ENCODE results near the gene SAFB2.

The SAFB2 gene

DNA sequence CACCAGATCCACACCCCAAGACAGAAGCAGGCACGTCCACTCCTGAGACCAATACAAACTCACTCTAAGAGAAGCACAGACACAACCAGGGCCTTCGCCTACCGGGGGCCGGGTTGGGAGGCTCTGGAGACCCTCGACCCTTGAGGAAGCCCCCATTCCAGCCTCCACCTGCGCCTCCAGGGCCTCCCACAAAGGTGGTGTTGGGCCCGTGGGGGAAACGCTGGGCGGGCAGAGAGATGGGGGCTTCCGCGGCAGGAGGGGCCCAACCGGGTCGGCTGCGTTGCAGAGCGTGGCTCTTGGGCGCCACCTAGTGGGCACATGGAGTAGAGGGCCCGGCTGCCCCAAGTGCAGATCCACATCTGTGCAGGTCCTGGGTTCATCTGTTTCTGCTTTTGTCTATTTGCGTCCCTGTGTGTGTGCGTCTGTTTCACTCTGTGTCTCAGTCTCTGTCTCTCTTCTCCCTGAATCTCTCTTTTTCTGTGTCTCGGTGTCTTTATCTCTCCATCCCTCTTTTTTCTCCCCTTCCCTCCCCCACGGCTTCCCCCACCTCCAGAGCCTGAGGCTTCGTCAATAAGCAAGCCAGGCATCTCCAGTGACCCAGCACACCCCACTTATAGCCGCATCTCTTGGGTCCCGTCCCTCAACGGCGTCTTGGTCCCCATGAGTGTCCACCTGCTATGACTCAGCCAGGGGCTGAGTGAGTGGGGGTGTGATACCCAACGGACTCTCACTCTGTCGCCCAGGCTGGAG lies 44.3 kb downstream of the SAFB2 start:
- Mint-ChIP-seq H3K4me1 (ENCODE audit: low read depth in 2 of 2) (peaks cover 8 to 9% of the 10 kb centered on the region in 2 donors), H3K36me3 (ENCODE audit: insufficient read depth) (peaks cover 14% of the 10 kb centered on the region), H3K27ac (peak overlapping the region in 1 of 2 donors; percentile 77), H3K9me3 (no peaks in the 10 kb centered on the region), H3K4me3 (peak overlapping the region; percentile 3 to 44), H3K27me3 (no peaks in the 10 kb centered on the region)
- ATAC-seq (replicated peaks) (peak; percentile 93), DNase-seq (peak; percentile 68 to 71 (median 68))

DNA sequence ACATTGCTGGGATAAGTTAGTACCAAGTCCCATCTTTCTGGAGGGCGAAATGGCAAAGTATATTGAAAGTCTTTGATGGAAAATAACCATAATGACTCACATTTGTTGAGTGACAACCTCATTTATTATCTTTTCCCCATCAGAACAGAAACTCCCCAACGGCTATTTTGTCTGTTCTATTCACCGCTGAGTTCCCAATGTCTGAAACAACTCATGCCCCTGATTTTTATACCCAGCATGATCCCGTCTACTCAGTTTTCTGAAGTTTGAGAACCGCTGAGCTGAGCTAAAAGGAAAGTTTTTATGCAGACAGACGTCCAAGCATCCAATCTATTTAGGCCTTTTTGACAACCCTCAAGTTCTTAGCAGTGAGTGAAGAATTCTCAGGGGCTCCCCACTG lies 47.0 kb downstream of the SAFB2 start:
- Mint-ChIP-seq H3K27ac (no peak overlapping the region), H3K4me3 (no peak overlapping the region), H3K27me3 (no peaks in the 10 kb centered on the region), H3K9me3 (no peaks in the 10 kb centered on the region), H3K4me1 (ENCODE audit: low read depth in 2 of 2) (peaks cover 8 to 9% of the 10 kb centered on the region in 2 donors), H3K36me3 (ENCODE audit: insufficient read depth) (peaks cover 6% of the 10 kb centered on the region)
- ATAC-seq (replicated peaks): no peak
- DNase-seq: no peak

DNA sequence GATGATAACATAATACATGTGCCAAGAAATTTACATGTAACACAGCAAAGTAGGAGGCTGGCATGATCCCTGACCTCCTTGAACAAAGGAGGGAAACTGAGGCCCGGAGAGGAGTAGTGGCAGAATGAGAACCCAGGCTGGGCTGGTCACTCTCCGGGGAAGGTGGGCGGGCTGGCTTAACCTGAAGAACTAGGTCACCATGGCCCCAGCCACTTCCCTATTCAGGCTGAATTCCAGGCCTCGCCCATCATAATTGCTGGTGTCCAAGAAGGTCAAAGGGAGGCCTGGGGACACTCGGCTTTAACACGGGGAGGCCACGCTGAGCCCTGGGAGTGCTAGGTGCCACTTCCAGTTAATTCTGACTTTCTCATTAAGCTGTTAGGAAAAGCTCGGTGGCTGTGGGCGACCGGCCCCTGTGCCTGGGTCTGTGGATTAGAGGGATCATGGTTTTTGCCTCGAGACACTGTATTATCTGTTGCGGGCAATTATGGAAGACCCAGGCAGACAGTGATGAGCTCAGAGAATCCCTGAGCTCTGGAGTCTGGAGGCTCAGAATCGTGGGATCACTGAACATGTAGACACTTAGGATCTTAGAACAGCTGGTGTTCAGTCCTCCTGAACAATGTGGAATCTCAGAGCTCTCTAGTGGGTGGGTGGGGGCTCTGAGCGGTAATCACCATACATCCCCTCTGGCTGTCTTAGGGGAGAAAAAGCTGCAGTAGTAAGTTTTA lies 49.9 kb downstream of the SAFB2 start:
- H3K4me1 Mint-ChIP-seq (ENCODE audit: low read depth in 2 of 2): peaks cover 0 to under 1% of the 10 kb centered on the region in 2 donors
- no peak for DNase-seq
- ATAC-seq (replicated peaks): no peak
- no peaks in the 10 kb centered on the region for H3K9me3 Mint-ChIP-seq
- H3K27ac Mint-ChIP-seq: no peak overlapping the region
- peaks cover 4% of the 10 kb centered on the region for H3K36me3 Mint-ChIP-seq (ENCODE audit: insufficient read depth)
- H3K27me3 Mint-ChIP-seq: peaks cover 0 to 6% of the 10 kb centered on the region in 2 donors
- no peak overlapping the region for H3K4me3 Mint-ChIP-seq

DNA sequence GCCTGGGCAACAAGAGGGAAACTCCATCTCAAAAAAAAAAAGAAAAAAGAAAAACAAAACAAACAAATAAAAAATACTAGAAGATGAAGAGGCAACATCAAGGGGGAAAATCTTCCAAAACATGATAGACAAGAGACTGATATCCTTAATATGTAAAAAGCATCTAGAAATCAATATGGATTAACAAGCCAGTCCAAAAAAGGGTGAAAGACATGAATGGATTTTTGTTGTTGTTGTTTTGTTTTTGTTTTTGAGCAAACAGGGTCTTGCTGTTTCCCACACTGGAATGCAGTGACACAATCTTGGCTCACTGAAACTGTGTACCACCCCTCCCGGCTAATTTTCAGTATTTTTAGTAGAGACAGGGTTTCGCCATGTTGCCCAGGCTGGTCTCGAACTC lies 50.8 kb downstream of the SAFB2 start:
- DNase-seq (no peak), ATAC-seq (replicated peaks) (no peak)
- Mint-ChIP-seq H3K4me1 (ENCODE audit: low read depth in 2 of 2) (no peaks in the 10 kb centered on the region), H3K36me3 (ENCODE audit: insufficient read depth) (peaks cover 3% of the 10 kb centered on the region), H3K4me3 (no peak overlapping the region), H3K9me3 (no peaks in the 10 kb centered on the region), H3K27ac (no peak overlapping the region), H3K27me3 (peaks cover 0 to 6% of the 10 kb centered on the region in 2 donors)

DNA sequence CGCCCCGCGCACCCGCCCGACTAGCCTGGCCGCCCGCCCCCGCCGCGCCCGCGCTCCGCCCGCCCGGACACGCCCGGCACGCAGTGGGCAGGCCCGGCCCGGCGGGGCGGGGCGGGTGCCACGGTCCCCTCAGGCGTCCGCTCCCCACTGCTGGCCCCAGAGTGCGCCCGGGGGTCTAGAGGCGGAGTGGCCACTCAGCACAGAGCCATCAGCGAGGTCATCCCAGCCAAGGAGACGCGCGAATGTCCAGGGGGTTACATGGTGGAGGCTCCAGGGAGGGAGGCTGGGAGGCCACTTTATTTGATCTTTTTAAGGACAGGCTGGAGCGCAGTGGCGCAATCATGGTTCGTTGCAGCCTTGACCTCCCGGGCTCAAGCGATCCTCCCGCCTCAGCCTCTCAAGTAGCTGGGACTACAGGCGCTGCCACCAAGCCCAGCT lies 54.6 kb downstream of the SAFB2 start:
- peaks cover 3% of the 10 kb centered on the region for H3K36me3 Mint-ChIP-seq (ENCODE audit: insufficient read depth)
- DNase-seq: no peak
- H3K9me3 Mint-ChIP-seq: no peaks in the 10 kb centered on the region
- H3K4me3 Mint-ChIP-seq: no peak overlapping the region
- ATAC-seq (replicated peaks): no peak
- no peak overlapping the region for H3K27ac Mint-ChIP-seq
- peaks cover 5 to 6% of the 10 kb centered on the region in 2 donors for H3K27me3 Mint-ChIP-seq
- H3K4me1 Mint-ChIP-seq (ENCODE audit: low read depth in 2 of 2): no peaks in the 10 kb centered on the region

DNA sequence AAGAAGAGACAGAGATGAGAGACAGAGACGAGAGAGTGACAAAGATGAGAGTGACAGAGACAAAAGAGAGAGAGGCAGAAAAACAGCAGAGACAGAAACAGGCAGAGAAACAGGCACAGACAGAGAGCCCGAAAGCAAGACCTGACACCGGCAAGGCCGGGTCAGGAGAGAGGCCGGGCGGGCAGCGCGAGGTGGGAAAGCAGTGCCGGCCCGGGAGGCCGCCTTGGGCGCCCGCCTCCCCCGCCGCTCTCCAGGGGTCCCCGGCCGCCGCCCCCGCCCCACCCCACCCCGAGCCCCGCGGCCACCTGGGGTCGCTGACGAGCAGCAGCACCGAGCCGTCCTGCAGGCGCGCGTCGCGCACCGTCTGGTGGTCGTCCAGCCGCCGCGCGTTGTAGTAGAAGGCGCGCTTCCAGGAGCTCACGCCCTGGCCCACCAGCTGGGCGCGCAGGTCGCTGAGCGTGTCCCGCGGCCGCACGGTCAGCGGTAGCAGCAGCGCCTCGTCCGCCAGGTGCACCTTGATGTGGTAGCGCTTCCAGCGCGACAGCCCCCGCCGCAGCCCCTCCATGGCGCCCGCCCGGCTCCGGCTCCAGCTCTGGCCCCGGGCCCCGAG lies 55.1 kb downstream of the SAFB2 start, which contains the start of gene TINCR:
Gene TINCR (minus strand): TSS at position 594 of the 610 bp plus-strand sequence.
- Mint-ChIP-seq H3K36me3 (ENCODE audit: insufficient read depth) (peaks cover 3% of the 10 kb centered on the region), H3K4me1 (ENCODE audit: low read depth in 2 of 2) (no peaks in the 10 kb centered on the region), H3K9me3 (no peaks in the 10 kb centered on the region), H3K4me3 (no peak within 1 kb of the TSS), H3K27ac (no peak within 1 kb of the TSS), H3K27me3 (peaks cover 6 to 10% of the 10 kb centered on the region in 2 donors)
- DNase-seq (no peak), ATAC-seq (replicated peaks) (no peak)

DNA sequence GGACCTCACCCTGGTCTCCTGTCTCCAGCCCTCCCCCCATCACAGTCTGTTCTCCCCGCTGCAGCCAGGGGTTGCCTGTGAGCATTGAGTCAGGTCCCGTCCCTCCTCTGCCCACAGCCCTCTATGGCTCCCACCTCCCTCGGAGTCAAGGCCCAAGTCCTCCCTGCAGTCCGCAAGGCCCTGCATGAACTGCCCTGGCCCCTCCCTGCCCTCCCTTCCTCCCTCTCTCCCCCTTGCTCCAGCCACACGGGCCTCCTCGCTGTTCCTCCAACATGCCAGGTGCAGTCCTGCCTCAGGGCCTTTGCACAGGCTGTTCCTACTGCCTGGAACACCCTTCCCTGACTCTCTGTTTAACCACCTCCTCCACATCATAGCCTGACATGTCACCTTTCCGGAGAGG lies 57.6 kb downstream of the SAFB2 start:
- no peak overlapping the region for H3K4me3 Mint-ChIP-seq
- peaks cover 6 to 33% of the 10 kb centered on the region in 2 donors for H3K27me3 Mint-ChIP-seq
- ATAC-seq (replicated peaks): no peak
- no peak overlapping the region for H3K27ac Mint-ChIP-seq
- no peaks in the 10 kb centered on the region for H3K4me1 Mint-ChIP-seq (ENCODE audit: low read depth in 2 of 2)
- DNase-seq: no peak
- H3K9me3 Mint-ChIP-seq: no peaks in the 10 kb centered on the region
- peaks cover 7% of the 10 kb centered on the region for H3K36me3 Mint-ChIP-seq (ENCODE audit: insufficient read depth)

DNA sequence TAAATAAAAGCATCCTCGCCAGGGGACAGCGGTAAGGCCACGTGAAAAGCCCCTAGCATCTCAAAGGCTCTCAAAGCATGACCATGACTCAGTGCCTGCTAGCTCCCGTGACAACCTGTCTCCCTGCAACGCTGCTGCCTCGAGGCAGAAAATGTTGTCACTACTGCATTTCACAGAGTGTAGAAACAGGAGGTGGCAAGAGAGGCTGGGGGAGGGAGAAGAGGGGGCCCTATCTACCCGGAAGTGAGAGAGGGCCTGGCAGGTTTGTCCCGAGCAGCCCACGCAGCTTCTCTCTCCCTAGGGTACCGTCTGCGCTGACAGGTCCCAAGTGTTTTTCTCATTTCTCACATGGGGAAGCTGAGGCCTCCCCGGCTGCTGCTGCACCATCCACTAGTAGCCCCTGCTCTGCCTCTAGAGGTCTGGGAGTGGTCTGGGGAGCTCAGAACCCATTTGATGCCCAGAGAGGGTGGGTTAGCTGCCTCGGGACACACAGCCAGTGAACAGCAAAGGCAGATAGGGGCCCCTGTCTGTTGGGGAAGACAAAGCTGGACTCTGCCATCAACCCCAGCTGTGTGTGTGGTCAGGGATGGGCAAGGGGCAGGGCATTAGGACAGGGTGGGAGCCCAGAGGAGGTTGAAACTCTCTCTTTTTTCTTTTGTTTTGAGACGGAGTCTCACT lies 58.5 kb downstream of the SAFB2 start:
- peaks cover 2 to 33% of the 10 kb centered on the region in 2 donors for H3K27me3 Mint-ChIP-seq
- peaks cover 7% of the 10 kb centered on the region for H3K36me3 Mint-ChIP-seq (ENCODE audit: insufficient read depth)
- no peaks in the 10 kb centered on the region for H3K4me1 Mint-ChIP-seq (ENCODE audit: low read depth in 2 of 2)
- H3K4me3 Mint-ChIP-seq: no peak overlapping the region
- H3K27ac Mint-ChIP-seq: no peak overlapping the region
- ATAC-seq (replicated peaks) (no peak), DNase-seq (no peak)
- H3K9me3 Mint-ChIP-seq: no peaks in the 10 kb centered on the region

DNA sequence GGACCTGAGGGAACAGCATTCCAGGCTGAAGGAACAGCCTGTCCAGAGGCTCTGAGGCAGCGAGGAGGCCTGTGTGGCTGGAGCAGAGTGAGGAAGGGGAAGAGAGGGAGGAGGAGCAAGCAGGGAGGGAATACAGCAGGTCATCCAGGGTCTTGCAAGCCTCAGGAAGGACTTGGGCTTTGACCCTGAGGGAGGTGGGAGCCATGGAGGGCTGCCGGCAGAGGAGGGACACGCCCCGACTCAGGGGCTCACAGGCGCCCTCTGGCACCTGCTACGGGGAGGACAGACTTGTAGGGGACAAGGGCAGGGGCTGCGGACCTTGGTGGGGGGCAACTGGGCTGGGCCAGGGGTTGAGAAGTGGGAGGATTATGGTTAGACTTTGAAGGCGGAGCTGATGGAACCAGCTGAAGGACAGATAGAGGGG lies 59.6 kb downstream of the SAFB2 start:
- Mint-ChIP-seq H3K36me3 (ENCODE audit: insufficient read depth) (peaks cover 5% of the 10 kb centered on the region), H3K4me1 (ENCODE audit: low read depth in 2 of 2) (no peaks in the 10 kb centered on the region), H3K9me3 (no peaks in the 10 kb centered on the region), H3K4me3 (no peak overlapping the region), H3K27me3 (peaks cover 6 to 43% of the 10 kb centered on the region in 2 donors), H3K27ac (no peak overlapping the region)
- DNase-seq (no peak), ATAC-seq (replicated peaks) (no peak)

DNA sequence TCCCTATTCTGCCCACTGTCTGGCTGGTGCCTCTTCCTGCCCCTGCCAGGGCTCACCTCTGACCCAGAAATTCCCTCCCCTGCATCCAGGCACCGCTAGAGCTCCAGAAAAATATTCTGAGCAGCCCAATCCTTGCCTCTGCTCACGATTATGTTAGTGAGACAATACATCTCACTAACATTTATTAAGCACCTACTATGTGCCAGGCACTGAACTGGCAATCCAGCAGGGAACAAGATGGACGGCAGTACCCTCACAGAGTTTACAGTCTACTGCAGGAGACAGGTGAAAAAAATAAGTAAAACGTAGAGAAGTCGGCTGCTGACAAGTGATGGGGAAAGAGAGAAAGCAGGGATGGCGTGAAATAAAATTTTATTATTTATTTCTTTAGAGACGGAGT lies 60.3 kb downstream of the SAFB2 start:
- Mint-ChIP-seq H3K36me3 (ENCODE audit: insufficient read depth) (peaks cover 5% of the 10 kb centered on the region), H3K27ac (no peak overlapping the region), H3K4me1 (ENCODE audit: low read depth in 2 of 2) (no peaks in the 10 kb centered on the region), H3K27me3 (peaks cover 12 to 50% of the 10 kb centered on the region in 2 donors), H3K9me3 (no peaks in the 10 kb centered on the region), H3K4me3 (no peak overlapping the region)
- ATAC-seq (replicated peaks) (no peak), DNase-seq (no peak)

DNA sequence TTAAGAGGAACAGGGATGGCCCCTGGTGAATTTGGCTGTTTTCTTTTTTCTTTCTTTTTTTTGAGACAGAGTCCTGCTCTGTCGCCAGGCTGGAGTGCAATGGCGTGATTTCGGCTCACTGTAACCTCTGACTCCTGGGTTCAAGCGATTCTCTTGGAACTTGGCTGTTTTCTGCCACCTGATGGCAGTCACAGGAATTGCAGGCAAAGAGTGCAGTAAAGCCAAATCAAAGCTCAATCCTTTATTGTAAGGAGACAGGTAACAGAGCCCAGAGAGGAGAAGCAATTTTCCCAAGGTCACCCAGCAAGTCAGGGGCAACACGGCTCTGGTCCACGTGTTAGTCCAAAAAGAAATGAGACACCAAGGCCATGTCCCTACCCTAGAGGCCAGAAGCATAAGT lies 61.0 kb downstream of the SAFB2 start:
- H3K27me3 Mint-ChIP-seq: peaks cover 19 to 58% of the 10 kb centered on the region in 2 donors
- ATAC-seq (replicated peaks): no peak
- H3K36me3 Mint-ChIP-seq (ENCODE audit: insufficient read depth): peaks cover 5% of the 10 kb centered on the region
- H3K4me3 Mint-ChIP-seq: no peak overlapping the region
- no peaks in the 10 kb centered on the region for H3K9me3 Mint-ChIP-seq
- H3K27ac Mint-ChIP-seq: no peak overlapping the region
- no peaks in the 10 kb centered on the region for H3K4me1 Mint-ChIP-seq (ENCODE audit: low read depth in 2 of 2)
- DNase-seq: no peak

DNA sequence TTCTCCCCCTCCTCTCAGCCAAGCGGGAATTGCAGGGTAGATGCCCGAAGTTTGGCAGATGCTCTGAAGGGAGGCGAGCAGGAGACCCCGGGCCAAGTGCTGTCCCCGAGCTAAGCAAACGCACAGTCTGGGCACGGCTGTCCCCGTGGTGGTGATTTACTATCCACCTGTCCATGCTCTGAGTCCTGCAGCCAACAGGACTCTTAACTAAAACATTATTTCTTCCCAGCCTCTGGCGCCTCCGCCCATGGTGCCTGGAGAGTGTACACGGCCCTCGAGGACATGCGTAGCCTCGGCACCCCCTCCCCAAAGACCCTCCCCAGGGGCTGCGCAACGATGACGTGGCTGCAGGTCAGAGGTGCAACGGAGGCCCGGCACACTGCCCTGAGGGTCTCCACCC lies 62.4 kb downstream of the SAFB2 start:
- no peak for ATAC-seq (replicated peaks)
- DNase-seq: no peak
- Mint-ChIP-seq H3K36me3 (ENCODE audit: insufficient read depth) (peaks cover 5% of the 10 kb centered on the region), H3K4me3 (no peak overlapping the region), H3K27me3 (peaks cover 21 to 61% of the 10 kb centered on the region in 2 donors), H3K4me1 (ENCODE audit: low read depth in 2 of 2) (no peaks in the 10 kb centered on the region), H3K9me3 (no peaks in the 10 kb centered on the region), H3K27ac (no peak overlapping the region)

DNA sequence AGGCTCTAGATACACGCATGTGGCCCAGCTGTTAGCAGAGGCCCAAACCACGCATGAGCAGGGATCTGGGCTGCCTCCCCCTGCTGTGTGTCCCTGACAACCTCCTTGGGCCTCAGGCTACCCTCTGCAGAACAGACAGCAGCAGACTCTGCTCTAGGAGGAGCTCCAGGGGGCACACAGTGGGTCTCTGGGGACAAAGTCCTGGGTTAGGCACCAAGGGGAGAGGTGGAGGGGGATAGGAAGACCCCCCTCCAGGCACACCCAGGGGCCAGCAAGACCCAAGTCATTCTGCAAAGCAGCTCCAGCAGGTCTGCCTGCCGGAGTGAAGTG lies 62.8 kb downstream of the SAFB2 start:
- ATAC-seq (replicated peaks): no peak
- Mint-ChIP-seq H3K4me1 (ENCODE audit: low read depth in 2 of 2) (no peaks in the 10 kb centered on the region), H3K4me3 (no peak overlapping the region), H3K36me3 (ENCODE audit: insufficient read depth) (peaks cover 5% of the 10 kb centered on the region), H3K27me3 (peaks cover 21 to 61% of the 10 kb centered on the region in 2 donors), H3K27ac (no peak overlapping the region), H3K9me3 (no peaks in the 10 kb centered on the region)
- DNase-seq: no peak
